ENCODE data around the gene TMEM225B.
"Not testable (repeated sequence)": the region's sequence is repeated elsewhere in the genome, so short reads cannot be mapped to it uniquely, and the experiment has no call there.

TMEM225B gene

DNA sequence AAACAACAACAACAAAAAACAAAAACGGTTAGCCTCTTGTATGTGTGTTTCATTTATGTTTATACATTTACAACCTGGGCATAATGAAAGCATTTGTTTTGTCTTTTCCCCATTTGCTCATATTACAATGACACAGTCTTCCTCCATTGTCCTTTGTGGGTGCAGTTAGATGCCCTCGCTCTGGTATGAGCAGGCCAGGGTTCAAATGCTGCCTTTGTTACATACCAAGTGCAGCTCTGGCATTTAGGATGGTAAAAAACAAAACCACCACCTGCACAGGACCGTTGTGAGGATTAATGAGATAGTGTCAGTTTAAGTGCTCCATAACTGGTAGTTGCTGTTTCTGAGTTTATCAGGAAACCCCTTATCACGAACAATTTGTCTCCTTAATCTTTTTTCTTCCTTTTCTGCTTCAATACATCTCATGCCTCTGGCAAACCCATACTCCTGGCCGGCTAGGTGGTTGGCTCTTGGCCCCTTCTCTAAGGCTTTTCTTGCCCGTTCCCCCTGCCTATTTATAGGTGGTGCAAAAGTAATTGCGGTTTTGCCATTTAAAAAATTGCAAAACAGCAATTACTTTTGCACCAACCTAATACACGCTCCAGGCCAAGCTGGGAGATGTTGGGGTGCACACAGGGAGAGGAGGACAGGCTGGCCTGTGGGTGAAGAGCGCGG, 18.6 kb upstream of the TMEM225B start:
- DNase-seq (ENCODE audit: low spot score) = no peak

DNA sequence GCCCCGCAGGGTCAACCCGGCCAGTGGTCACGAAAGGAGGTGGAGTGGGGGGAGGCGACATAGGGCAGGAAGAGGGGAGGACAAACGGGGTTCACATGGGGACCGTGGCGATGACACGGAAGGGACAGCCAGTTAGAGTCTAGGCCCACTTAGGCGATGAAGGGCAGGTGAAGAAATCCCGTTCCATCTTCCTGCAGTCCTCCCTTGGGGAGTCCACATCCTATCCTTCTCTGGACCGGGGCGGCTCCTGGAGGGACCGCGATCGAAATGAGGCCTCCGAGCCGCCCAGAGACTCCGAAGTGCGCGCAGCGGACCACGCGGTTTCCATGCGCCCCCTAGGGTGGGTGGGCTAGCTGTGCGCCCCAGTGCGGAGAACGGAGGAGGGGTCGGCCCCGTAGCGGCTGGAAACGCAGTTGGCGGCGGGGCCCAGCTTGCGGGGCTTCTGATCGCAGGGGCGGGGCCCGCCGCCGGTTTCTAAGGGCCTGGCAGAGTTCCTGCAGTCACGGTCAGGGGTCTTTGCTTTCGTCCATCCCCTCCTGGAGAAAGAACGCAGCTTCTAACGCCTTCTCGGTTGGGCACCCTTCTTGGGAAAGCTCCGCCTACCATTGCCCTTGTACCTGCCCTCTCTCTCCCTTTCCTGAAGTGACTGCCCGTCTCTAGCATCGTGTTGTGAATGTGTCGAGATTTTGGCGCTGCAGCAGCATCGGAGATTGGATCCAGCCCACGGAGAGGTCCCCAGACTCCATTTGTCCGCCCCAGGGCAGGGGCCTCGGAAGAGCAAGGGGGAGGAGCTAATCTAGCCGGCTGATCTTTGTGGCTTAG, 17.9 kb upstream of the TMEM225B start:
- DNase-seq (ENCODE audit: low spot score) = peak; percentile 24

DNA sequence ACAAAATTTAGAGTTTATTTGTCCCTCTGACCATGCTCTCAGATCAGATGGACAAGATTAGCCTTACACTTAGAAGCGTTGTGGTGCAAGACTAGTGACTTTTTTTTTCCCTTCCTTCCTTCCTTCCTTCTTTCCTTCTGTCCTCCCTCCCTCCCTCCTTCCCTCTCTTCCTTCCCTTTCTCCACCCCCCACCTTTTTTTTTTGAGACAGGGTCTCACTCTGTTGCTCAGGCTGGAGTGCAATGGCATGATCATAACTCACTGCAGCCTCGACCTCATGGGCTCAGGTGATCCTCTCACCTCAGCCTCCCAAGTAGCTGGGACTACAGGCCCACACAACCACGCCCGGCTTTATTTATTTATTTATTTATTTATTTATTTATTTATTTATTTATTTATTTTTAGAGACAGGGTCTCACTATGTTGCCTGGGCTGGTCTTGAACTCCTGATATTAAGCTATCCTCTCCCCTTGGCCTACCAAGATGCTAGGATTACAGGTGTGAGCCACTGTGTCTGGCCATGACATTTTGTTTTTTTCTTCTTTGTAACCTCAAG, 17.2 kb upstream of the TMEM225B start:
- not testable (repeated sequence) for DNase-seq (ENCODE audit: low spot score)

DNA sequence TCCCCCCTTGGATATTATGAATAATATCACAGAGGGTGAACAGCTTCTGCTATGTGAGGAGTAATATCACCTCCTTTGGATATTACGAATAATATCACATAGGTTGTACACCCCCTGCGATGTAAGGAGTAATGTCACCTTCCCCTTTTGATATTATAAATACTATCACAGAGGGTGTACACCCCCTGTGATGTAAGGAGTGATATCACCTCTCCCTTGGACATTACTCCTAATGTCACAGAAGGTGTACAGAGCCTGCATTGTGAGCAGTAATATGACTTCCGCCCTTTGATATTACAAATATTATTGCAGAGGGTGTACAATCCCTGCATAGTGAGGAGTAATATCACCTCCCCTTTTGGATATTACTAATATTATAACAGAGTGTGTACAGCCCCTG, 9.2 kb upstream of the TMEM225B start:
- no peak for DNase-seq (ENCODE audit: low spot score)

DNA sequence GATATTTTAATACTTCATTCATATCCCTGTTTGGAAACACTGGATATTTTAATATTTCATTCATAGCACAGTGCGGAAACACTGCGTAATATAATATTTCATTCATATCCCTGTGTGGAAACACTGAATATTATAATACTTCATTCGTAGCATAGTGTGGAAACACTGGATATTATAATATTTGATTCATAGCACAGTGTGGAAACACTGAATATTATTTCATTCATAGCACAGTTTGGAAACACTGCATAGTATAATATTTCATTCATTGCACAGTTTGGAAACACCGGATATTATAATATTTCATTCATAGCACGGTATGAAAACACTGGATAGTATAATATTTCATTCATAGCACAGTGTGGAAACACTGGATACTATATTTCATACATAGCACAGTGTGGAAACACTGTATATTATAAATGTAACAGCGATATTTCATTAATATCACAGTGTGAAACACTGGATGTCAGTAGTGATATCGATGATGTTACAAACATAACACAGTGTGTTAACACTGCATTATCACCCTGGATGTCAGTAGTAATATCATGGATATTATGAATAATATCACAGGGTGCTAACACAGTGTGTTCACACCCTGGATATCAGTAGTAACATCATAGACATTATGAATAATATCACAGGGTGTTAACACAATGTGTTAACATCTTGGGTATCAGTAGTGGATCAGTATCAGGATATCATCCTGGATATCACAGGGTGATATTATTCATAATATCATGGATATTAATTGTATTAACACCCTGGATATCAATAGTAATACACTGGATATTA, 2.9 kb upstream of the TMEM225B start:
- DNase-seq (ENCODE audit: low spot score) = no peak

DNA sequence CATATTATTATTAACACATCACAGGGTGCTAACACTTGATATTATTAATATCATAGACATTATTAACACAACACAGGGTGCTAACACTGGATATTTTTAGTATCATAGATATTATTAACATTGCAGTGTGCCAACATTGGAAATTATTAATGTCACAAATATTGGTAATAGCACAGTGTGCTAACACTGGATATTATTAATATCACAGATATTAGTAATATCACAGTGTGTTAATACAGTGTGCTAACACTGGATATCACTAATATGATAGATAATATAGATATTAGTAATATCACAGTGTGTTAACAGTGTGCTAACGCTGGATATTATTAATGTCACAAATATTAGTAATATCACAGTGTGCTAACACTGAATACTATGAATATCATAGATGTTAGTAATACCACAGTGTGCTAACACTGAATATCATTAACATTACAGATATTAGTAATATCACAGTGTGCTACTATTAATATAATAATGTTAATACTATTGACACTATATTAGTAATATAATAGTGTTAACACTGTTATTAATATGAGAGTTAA, 1.6 kb upstream of the TMEM225B start:
- no peak for DNase-seq (ENCODE audit: low spot score)

DNA sequence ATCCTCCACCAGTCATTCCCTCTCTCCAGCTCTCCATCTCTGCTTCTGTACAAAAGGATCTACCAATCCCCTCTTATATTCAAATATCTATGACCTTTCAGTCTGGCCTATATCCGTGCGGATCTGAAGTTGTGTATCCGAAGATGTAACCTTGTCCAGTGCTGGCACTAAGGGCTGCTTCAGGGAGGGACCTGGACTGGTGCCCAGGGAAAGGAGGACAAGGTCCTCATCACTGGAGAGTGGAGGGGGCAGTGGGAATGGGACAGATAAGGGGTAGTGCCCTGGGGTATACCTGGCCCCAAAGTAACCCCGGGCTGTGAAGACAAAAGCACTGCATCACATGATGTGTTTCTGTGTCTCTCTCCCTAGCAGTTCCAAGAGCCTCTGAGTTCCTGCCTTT, 1.8 kb downstream of the TMEM225B start:
- DNase-seq (ENCODE audit: low spot score) = no peak

DNA sequence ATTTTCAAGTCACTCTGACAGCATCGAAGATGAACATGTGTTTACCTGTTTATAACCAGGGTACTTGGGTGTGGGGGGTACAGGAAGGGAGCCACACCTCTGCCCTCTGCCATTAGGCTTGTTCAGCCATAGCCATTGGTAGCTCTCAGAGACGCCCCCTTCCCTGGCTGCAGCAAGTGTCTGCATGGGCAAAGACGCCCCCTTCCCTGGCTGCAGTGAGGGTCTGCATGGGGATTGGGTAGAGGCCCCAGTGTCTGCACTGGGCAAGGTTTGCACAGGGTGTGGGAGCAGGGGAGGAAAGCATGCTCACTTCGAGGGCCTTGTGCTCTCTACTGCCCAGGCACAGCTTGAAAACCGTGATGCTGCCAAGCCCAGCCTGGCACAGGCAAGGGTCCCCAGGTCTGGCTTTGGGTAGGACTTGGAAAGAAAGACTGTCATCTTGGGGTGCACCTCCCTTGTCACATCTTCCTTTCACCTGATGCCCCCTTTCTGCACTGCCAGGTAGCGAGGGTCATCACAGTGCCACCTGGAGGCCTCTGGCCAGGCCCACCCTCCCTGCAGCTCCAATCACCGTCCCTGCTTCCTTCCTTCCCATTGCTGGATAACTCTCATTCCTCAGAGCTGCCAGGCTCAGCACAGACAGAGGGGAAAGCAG, 3.7 kb downstream of the TMEM225B start:
- no peak for DNase-seq (ENCODE audit: low spot score)

DNA sequence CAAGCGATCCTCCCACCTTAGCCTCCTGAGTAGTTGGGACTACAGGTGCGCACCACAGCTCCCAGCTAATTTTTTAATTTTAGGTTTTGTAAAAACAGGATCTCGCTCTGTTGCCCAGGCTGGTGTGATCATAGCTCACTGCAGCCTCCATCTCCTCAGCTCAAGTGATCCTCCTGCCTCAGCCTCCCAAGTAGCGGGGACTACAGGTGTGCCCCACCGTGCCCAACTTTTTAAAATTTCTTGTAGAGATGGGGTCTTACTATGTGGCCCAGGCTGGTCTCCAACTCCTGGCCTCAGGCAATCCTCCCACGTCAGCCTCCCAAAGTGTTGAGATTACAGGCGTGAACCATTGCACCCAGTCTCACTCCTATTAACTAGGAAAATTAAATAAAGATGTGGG, 7.5 kb downstream of the TMEM225B start:
- no peak for DNase-seq (ENCODE audit: low spot score)

DNA sequence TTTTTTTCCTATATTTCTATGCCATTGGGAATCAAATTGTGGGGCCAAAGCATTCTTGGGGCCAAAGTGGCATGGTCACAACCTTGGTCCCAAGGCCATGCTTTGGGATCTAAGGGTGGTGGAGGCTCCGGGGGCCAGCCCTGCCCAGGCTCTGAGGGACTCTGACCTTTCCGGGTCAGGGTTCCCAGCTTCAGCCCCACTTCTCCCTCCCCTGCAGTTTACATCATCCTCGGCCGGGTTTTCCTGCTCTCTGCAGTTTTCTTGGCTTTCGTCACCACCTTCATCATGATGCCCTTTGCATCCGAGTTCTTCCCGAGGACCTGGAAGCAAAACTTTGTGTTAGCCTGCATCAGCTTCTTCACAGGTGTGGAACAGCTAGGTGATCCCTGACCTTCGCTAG, 8.5 kb downstream of the TMEM225B start:
- DNase-seq (ENCODE audit: low spot score) = no peak

DNA sequence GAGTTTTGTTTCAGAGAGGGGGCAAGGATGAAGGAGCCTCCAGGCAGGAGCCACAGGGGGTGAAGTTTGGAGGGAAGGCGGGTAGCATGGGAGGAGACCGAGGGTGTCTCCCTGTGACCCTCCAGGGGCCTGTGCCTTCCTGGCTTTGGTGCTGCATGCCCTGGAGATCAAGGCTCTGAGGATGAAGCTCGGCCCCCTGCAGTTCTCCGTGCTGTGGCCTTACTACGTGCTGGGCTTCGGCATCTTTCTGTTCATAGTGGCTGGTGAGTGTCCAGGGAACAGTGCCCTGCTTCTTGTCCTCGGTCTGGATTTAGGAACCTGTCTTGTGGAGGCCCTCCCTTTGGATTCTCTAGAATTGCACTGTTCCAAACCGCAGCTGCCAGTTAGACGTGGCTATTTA, 9.5 kb downstream of the TMEM225B start:
- DNase-seq (ENCODE audit: low spot score) = no peak

DNA sequence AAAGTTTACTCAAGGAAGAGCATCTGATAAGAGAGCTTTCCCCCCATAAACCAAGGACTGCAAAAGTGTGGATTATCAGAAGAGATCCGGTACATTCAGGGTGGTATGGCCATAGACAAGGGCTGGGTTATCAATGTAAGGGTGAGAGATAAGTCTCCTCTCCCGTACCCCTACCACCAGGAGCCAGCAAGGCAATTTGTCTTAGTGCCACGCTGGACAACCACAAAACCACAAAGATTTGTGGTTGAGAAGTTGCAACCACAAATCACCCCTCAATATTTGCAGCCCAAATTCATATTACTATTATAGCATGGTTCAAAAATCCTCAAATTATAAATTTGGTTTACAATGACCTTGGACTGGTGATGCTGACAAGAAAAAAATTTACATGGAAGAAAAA, 16.4 kb downstream of the TMEM225B start:
- no peak for DNase-seq (ENCODE audit: low spot score)

DNA sequence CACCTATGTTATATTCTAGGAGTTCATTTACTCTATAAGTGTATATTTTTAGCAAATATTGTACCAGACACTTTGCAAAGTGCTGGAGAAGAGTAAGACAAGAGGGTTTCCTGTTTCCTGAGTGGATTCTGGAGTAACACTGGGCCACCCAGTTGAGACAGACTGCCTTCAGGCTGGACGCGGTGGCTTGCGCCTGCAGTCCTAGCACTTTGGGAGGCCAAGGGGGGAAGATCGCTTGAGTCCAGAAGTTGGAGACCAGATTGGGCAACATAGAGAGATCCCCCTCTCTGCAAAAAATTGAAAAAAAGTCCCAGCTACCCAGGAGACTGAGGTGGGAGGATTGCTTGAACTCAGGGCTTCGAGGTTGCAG, 17.9 kb downstream of the TMEM225B start:
- no peak for DNase-seq (ENCODE audit: low spot score)

DNA sequence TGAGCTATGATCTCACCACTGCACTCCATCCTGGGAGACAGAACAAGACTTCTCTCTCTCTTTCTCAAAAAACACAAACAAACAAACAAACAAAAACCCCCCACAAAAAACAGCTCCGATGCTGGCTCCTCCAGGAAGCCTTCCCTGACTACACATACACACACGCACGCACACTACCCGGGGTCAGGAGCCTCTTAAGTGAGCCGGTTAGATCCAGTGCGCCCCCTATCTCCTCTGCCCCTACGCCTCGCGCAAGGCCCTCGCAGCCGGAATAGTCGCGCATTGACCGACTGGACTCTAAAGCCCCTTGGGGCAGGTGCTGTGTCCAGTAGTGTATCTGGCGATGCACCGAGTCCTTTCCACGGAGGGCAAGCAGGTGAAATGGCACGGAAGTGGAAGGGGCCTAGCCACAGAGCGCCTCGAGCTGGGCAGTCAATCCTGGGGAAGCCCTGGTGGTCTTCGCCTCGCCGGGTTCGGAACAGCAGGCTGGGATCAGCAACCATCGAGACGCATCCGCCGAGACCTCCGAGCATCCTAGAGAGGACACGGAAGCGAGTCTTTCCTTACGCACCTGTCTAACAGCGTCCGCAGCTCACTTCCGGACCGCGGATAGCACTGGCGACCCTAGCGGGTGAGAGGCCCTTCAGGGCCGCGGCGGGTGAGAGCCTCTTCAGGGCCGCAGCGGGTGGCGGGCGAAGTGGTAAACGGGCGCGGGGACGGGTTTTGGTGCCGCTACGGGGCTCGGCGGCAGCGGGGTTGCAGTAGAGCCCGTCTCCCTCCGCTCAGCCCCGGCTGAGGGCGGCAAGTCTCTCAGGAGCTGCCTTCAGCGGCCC, 18.5 kb downstream of the TMEM225B start, which contains the start of gene ZSCAN25:
ZSCAN25 (plus strand) TSS at position 588 of the 833 bp plus-strand sequence. CDS start 2,661 bp downstream, outside the sequence.
- peak; percentile 94 for DNase-seq (ENCODE audit: low spot score)

DNA sequence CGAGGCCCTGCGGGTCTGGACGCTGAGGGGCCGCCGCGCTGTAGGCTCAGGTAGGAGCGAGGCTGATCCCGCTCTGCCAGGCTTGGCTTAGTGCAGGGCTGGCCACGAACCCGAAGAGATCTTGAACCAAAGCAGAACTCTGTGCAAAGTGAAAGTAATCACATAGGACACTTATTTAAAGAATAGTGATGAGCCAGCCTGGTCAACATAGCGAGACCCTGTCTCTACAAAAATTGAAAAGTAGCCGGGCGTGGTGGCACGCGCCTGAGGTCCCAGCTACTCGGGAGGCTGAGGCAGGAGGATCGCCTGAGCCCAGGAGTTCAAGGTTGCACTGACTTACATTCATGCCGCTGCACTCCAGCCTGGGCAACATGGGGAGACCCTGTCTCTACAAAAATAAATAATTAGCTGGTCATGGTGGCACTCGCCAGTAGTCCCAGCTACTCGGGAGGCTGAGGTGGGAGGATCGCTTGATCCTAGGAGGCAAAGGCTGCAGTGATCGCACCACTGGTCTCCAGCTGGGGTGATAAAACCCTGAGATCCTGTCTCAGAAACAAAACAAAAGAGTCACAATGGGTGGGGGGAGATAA, 19.2 kb downstream of the TMEM225B start:
- DNase-seq (ENCODE audit: low spot score) = no peak

DNA sequence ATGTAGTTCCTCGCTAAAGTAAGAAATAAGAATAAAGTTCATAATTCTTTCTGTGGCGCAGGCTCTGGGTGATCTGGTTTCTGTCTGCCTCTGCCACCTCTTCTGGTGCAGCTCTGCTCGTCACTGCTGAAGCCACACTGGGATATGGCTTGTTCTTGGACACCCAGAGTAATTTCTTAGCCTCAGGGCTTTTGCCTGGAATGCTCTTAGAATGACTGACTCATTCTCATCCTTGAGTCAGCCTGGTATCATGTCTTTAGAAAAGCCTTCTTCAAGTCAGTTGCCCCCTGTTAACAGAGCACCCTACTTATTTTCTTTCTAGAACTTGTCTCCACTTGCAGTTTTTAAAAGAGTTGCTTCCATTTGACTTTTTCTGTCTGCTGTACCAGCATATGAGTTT, 20.7 kb downstream of the TMEM225B start:
- DNase-seq (ENCODE audit: low spot score) = peak; percentile 72

DNA sequence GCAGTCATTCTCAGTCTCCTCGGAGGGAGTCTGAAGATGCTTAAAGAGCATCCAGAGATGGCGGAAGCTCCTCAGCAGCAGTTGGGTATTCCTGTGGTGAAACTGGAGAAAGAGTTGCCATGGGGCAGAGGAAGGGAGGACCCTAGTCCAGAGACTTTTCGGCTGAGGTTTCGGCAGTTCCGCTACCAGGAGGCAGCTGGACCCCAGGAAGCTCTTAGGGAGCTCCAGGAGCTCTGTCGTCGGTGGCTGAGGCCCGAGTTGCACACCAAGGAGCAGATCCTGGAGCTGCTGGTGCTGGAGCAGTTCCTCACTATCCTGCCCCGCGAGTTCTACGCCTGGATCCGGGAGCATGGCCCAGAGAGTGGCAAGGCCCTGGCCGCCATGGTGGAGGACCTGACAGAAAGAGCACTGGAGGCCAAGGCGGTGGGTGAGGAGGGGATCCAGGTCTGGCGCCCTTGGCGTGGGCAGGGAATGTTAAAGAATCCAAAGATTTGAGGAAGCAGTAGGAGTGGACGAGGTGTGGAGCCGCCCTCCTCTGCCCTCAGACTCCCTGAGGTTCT, 21.6 kb downstream of the TMEM225B start:
- no peak for DNase-seq (ENCODE audit: low spot score)

DNA sequence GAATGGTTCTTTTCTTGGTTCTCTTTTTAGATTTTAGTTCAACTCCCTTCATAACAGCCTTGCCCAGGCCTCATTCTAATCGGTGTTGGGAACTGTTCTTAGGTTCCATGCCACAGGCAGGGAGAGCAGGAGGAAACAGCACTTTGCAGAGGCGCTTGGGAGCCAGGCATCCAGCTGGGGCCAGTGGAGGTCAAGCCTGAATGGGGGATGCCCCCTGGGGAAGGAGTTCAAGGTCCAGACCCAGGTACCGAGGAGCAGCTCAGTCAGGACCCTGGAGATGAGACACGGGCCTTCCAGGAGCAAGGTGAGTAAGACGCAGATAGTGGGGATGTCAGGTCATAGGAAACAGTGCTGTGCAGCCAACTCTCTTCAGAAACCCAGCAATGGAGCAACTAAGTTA, 23.2 kb downstream of the TMEM225B start:
- DNase-seq (ENCODE audit: low spot score) = no peak

DNA sequence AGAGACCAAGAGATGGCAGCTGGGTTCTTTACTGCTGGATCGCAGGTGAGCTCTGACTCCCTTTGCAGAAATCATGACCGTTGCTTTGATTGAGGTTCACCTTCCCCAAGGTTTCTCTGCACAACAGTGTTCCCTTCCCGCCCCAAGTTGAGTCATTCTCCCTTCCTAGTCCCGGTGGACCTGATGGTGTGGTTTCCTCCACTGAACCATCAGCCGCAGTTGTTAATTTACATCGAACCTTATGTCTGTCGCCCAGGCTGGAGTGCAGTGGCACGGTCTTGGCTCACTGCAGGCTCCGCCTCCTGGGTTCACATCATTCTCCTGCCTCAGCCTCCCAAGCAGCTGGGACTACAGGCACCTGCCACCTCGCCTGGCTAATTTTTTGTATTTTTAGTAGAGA, 24.5 kb downstream of the TMEM225B start:
- DNase-seq (ENCODE audit: low spot score) = no peak

DNA sequence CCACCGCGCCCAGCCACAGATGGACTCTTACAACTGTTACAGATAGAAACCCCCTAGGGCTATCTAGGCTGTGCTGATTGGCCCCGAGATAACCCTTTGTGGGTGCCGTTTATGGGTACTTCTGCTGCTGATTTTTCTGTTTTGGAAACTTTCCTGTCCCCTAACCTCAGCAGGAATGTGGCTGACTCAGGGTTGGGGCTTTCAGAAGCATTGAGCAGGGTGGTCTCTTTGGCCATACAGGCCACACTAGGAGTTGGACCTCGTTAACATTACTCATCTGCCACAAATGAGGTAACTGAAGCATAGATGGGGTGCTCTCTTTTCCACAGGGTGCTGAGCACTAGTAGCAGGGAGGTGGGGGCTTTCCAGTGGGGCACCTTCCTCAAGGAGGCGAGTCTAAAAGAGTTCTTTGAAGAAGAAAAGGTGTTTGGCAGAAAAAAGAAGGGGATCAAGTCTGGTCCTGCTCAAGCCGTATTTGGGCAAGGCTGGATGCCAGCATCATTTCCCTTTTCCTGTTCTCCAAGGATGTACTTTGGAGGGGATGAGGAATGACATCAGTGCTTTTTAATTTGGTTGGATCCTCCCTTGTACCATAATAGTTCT, 25.1 kb downstream of the TMEM225B start:
- no peak for DNase-seq (ENCODE audit: low spot score)
